Measurements from ENCODE around the gene DLEC1. TPM values are rescaled to one million over a fixed set of nuclear protein-coding genes. Genes with fewer than 3 reads are reported as not detected.

The DLEC1 gene
- polyA plus RNA-seq, 2 of the 4 experiments (the other 2 are of a cell fraction): 0.10 TPM; not detected in 1

DNA sequence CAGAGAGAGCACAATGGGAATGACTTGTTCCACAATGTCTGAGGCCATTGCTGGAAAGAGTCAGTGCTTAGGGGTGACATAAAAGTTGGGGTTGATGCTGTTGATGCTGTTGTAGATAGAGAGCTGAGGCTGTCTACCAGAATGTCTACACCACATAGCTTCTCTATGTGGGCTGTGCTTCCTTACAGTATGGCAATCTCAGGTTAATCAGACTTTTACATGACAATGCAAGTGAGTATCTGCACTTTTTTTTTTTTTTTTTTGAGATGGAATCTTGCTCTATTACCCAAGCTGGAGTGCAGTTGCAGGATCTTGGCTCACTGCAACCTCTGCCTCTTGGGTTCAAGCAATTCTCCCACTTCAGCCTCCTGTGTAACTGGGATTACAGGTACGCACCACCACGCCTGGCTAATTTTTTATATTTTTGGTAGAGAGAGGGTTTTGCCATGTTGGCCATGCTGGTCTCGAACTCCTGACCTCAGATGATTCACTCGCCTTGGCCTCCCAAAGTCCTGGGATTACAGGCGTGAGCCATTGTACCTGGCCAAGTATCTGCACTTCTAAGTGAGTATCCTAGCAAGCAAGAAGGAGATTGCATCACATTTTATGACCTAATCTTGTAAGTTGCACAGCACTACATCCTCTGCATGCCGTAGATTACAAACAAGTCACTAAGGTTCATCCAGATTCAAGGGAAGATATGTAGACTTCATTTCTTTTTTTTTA is 28.7 kb downstream of the DLEC1 start:
- DNase-seq (ENCODE audit: low read depth in 1 of 2, low spot score in 1 of 2) (no peak), ATAC-seq (no peak), FAIRE-seq (no peak)
- no peak overlapping the region for H3K4me3 ChIP-seq
- ChIA-PET POLR2A (no interaction called here), CTCF (no interaction called here)
- 54% methylated on average over 6 of the region's 6 CpGs for WGBS (ENCODE audit: missing lambda C conversion rate)
- H3K4me2 ChIP-seq: no peak overlapping the region
- no peaks in the 10 kb centered on the region for H3K4me1 ChIP-seq
- TF ChIP-seq RFX5 (IDR thresholded peaks at IDR 0.05) (no peak), KDM1A (IDR thresholded peaks at IDR 0.05; ENCODE audit: low read depth) (no peak), FOSL2 (IDR thresholded peaks at IDR 0.05) (no peak), FOSL2 (CRISPR knock-in tag; IDR thresholded peaks at IDR 0.05) (no peak), FOSB (CRISPR knock-in tag; IDR thresholded peaks at IDR 0.05) (no peak), CHD4 (IDR thresholded peaks at IDR 0.05; ENCODE audit: borderline replicate concordance) (no peak), RARB (CRISPR knock-in tag; IDR thresholded peaks at IDR 0.05) (no peak), POLR2A (IDR thresholded peaks at IDR 0.05; ENCODE audit: low read length) (no peak), JUNB (IDR thresholded peaks at IDR 0.05) (no peak), RNF2 (IDR thresholded peaks at IDR 0.05; ENCODE audit: borderline replicate concordance, low read depth) (no peak)
- TF ChIP-seq, protein P1, sequence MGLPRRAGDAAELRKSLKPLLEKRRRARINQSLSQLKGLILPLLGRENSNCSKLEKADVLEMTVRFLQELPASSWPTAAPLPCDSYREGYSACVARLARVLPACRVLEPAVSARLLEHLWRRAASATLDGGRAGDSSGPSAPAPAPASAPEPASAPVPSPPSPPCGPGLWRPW (IDR thresholded peaks at IDR 0.05): no peak
- no peak overlapping the region for H3K27ac ChIP-seq
- H3K9me3 ChIP-seq: no peaks in the 10 kb centered on the region

DNA sequence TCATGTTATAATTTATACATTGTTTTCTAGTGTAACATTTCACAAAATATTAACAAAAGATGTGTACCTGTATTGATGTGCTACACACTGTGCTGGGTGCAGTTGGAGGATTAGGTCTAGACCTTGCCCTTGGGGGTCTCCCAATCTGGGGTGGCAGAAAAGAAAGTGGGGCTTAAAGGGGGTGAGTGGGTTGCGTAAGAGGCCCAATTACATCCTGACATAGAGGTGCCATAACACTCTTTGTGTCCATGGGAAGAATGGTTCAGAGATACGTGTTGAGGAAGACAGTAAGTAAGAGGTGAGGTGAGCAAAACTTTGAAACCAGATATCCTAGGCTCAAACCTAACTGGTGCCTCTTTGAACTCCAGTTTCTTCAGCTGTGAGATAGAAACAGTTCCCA is 31.0 kb downstream of the DLEC1 start:
- TF ChIP-seq, protein P2, sequence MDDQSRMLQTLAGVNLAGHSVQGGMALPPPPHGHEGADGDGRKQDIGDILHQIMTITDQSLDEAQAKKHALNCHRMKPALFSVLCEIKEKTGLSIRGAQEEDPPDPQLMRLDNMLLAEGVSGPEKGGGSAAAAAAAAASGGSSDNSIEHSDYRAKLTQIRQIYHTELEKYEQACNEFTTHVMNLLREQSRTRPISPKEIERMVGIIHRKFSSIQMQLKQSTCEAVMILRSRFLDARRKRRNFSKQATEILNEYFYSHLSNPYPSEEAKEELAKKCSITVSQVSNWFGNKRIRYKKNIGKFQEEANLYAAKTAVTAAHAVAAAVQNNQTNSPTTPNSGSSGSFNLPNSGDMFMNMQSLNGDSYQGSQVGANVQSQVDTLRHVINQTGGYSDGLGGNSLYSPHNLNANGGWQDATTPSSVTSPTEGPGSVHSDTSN (IDR thresholded peaks at IDR 0.05): no peak
- TF ChIP-seq CBX2 (IDR thresholded peaks at IDR 0.05; ENCODE audit: borderline replicate concordance, low read depth): no peak
- TF ChIP-seq, protein P3, sequence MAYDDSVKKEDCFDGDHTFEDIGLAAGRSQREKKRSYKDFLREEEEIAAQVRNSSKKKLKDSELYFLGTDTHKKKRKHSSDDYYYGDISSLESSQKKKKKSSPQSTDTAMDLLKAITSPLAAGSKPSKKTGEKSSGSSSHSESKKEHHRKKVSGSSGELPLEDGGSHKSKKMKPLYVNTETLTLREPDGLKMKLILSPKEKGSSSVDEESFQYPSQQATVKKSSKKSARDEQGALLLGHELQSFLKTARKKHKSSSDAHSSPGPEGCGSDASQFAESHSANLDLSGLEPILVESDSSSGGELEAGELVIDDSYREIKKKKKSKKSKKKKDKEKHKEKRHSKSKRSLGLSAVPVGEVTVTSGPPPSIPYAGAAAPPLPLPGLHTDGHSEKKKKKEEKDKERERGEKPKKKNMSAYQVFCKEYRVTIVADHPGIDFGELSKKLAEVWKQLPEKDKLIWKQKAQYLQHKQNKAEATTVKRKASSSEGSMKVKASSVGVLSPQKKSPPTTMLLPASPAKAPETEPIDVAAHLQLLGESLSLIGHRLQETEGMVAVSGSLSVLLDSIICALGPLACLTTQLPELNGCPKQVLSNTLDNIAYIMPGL (CRISPR knock-in tag; IDR thresholded peaks at IDR 0.05; ENCODE audit: borderline replicate concordance): no peak
- no peak for TF ChIP-seq TFCP2L1 (CRISPR knock-in tag; IDR thresholded peaks at IDR 0.05)
- no peak for TF ChIP-seq TP53 (CRISPR knock-in tag; IDR thresholded peaks at IDR 0.05)
- TF ChIP-seq, protein P4, sequence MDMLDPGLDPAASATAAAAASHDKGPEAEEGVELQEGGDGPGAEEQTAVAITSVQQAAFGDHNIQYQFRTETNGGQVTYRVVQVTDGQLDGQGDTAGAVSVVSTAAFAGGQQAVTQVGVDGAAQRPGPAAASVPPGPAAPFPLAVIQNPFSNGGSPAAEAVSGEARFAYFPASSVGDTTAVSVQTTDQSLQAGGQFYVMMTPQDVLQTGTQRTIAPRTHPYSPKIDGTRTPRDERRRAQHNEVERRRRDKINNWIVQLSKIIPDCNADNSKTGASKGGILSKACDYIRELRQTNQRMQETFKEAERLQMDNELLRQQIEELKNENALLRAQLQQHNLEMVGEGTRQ (IDR thresholded peaks at IDR 0.05): no peak
- TF ChIP-seq GATA3 (IDR thresholded peaks at IDR 0.05; ENCODE audit: borderline replicate concordance): no peak
- no peak for TF ChIP-seq KDM1A (IDR thresholded peaks at IDR 0.05; ENCODE audit: low read depth)
- TF ChIP-seq CHD4 (IDR thresholded peaks at IDR 0.05; ENCODE audit: borderline replicate concordance): no peak
- TF ChIP-seq RARB (CRISPR knock-in tag; IDR thresholded peaks at IDR 0.05): no peak
- TF ChIP-seq, protein P5, sequence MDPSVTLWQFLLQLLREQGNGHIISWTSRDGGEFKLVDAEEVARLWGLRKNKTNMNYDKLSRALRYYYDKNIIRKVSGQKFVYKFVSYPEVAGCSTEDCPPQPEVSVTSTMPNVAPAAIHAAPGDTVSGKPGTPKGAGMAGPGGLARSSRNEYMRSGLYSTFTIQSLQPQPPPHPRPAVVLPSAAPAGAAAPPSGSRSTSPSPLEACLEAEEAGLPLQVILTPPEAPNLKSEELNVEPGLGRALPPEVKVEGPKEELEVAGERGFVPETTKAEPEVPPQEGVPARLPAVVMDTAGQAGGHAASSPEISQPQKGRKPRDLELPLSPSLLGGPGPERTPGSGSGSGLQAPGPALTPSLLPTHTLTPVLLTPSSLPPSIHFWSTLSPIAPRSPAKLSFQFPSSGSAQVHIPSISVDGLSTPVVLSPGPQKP (IDR thresholded peaks at IDR 0.05; ENCODE audit: low read depth, low read length): no peak
- TF ChIP-seq HDAC2 (IDR thresholded peaks at IDR 0.05): no peak
- no peak for TF ChIP-seq RFX5 (IDR thresholded peaks at IDR 0.05)
- no peak for TF ChIP-seq FOXS1 (CRISPR knock-in tag; IDR thresholded peaks at IDR 0.05)
- TF ChIP-seq, protein P6, sequence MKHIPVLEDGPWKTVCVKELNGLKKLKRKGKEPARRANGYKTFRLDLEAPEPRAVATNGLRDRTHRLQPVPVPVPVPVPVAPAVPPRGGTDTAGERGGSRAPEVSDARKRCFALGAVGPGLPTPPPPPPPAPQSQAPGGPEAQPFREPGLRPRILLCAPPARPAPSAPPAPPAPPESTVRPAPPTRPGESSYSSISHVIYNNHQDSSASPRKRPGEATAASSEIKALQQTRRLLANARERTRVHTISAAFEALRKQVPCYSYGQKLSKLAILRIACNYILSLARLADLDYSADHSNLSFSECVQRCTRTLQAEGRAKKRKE (CRISPR knock-in tag; IDR thresholded peaks at IDR 0.05; ENCODE audit: low read depth): no peak
- TF ChIP-seq, protein P1 (IDR thresholded peaks at IDR 0.05): no peak
- no peak for TF ChIP-seq PHF8 (IDR thresholded peaks at IDR 0.05; ENCODE audit: borderline replicate concordance, low read depth)
- no peak for TF ChIP-seq CHD2 (IDR thresholded peaks at IDR 0.05; ENCODE audit: low read length, partially characterized antibody)
- H3K9me3 ChIP-seq: no peaks in the 10 kb centered on the region
- no peak for FAIRE-seq
- 47% methylated on average over 2 of the region's 2 CpGs for WGBS (ENCODE audit: missing lambda C conversion rate)
- POLR2A ChIA-PET: no interaction called here
- H3K4me3 ChIP-seq: no peak overlapping the region
- no peak for ATAC-seq
- no peaks in the 10 kb centered on the region for H3K4me1 ChIP-seq
- DNase-seq (ENCODE audit: low read depth in 1 of 2, low spot score in 1 of 2): no peak
- CTCF ChIA-PET: interaction anchor here (0.7 kb wide), 1 partner anchor 249 kb away, joined by 3 read pairs; no protein-coding TSS in a partner anchor
- no peak overlapping the region for H3K4me2 ChIP-seq
- H3K27ac ChIP-seq: no peak overlapping the region

Measured in A549 (cell line).